ENCODE measurements around the gene METTL1.

GRCh38 chr12:57807285-57807684 lies 35.4 kb upstream of the METTL1 start:
- no peak for TF ChIP-seq CTCF (IDR thresholded peaks at IDR 0.05; ENCODE audit: low read depth, low read length, missing input control)
- TF ChIP-seq MAX (IDR thresholded peaks at IDR 0.05) = no peak
- TF ChIP-seq REST (IDR thresholded peaks at IDR 0.05) = no peak
- no peak for TF ChIP-seq YY1 (IDR thresholded peaks at IDR 0.05)
- TF ChIP-seq RXRA (IDR thresholded peaks at IDR 0.05) = no peak
- TF ChIP-seq RAD21 (IDR thresholded peaks at IDR 0.05) = no peak
- no peak for TF ChIP-seq SP1 (IDR thresholded peaks at IDR 0.05)
- no peak for TF ChIP-seq FOXA1 (IDR thresholded peaks at IDR 0.05)
- TF ChIP-seq ATF3 (IDR thresholded peaks at IDR 0.05) = no peak
- TF ChIP-seq HNF4G (IDR thresholded peaks at IDR 0.05) = no peak
- no peak for TF ChIP-seq TAF1 (conservative IDR thresholded peaks at IDR 0.05)
